Activated CD8-positive, alpha-beta memory T cell treated with anti-CD3 and anti-CD28 coated beads, Interleukin-2, amount 10 ng/mL, durations not matched to agents 7 days and 5 days (primary cell): ENCODE measurements around the gene MEA1. TPM values are rescaled to one million over a fixed set of nuclear protein-coding genes. Genes with fewer than 3 reads are reported as not detected.

Experiments used
- ATAC-seq: fragments of 150-1000 bp; cut with Tn5 transposase; one replicate; pipeline ENCODE4 v1.10.0; 2021; ENCODE audit warnings: moderate library complexity
- CTCF ChIA-PET: fragments of 350-600 bp; sonication (Branson Sonifier 250); formaldehyde crosslinking; loops from one replicate; lab custom pipeline; 2021; ENCODE audit warnings: antibody characterized with exemption; lab: Charles Lee
- DNase-seq: peaks from one replicate; pipeline ENCODE4 v3.0.0-alpha.2; 2020
- H3K27ac Mint-ChIP-seq: one replicate; pipeline ENCODE4 v1.8.0; 2021; ENCODE audit warnings: mild to moderate bottlenecking, mixed read lengths
- H3K27me3 Mint-ChIP-seq: one replicate; pipeline ENCODE4 v1.8.0; 2021; ENCODE audit warnings: mixed read lengths
- H3K36me3 Mint-ChIP-seq: one replicate; pipeline ENCODE4 v1.8.0; 2021; ENCODE audit warnings: mild to moderate bottlenecking, mixed read lengths
- H3K4me1 Mint-ChIP-seq: one replicate; pipeline ENCODE4 v1.8.0; 2021; ENCODE audit warnings: mixed read lengths
- H3K4me3 Mint-ChIP-seq: one replicate; pipeline ENCODE4 v1.8.0; 2021; ENCODE audit warnings: mild to moderate bottlenecking, moderate library complexity, mixed read lengths
- H3K9me3 Mint-ChIP-seq: one replicate; pipeline ENCODE4 v1.8.0; 2022; ENCODE audit warnings: low read depth, mixed read lengths
- total RNA-seq, 2 experiments: library from RNA; stranded (reverse); gene quantifications; one replicate each; pipeline ENCODE4 v1.2.3, GENCODE V29; 2021

The MEA1 gene
- total RNA-seq, 2 experiments from 2014 or later = 61.8 to 75.2 TPM

DNA sequence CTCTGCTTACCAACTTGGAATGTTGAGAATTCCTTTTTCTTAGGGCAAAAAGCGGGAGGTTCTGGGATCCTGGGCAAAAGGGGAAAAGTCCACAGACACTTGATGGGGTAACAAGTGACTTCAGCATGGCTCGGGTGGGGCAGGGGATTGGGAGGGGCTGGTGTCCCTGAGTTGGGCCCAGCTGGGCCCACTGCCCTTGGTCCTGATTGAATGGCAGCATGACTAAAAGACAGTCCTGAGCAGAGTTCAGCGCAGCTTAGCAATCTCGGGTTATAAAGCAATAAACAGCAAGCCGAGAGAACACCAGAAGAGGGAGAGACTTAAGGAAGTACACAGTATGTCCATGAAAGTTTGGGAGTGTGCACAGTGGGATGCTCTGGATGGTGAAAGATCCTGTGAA lies 23.8 kb downstream of the MEA1 start:
- Mint-ChIP-seq H3K4me3 (no peak overlapping the region), H3K4me1 (peaks cover 27% of the 10 kb centered on the region), H3K27me3 (no peaks in the 10 kb centered on the region), H3K9me3 (no peaks in the 10 kb centered on the region), H3K27ac (no peak overlapping the region), H3K36me3 (peaks cover 11% of the 10 kb centered on the region)
- ATAC-seq (no peak), DNase-seq (no peak)
- CTCF ChIA-PET = no interaction called here

DNA sequence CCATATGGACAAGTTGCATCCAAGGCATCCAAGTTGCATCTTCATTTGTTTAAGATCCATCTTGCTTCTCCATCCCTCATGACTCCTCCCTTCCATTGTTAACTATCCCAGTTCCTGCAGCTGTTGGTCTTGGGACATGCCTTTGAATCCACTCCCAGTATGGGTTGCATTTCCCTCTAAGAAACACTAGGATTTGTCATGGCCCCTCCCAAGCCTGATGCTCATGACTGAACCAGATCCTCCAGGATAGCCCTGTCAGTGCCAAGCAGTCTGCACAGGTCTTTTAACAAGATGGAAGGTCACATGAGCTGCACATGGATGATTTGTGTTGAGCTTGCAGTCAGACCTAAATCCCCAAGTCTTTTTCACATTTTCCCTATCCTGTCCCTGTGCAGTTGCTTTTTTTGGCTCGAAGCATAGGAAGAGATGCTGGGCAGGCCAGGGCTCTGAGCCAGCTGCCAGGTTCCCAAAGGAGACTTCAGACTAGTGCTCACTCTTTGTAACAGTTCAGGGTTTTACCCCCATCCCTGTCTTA lies 25.2 kb downstream of the MEA1 start:
- no peak overlapping the region for H3K27ac Mint-ChIP-seq
- CTCF ChIA-PET = interaction anchor here (0.9 to 1.5 kb wide), 3 partner anchors 9 to 155 kb away, joined by 3 to 6 read pairs (median 6); partner anchors contain the start of gene PEX6
- no peaks in the 10 kb centered on the region for H3K27me3 Mint-ChIP-seq
- peaks cover 33% of the 10 kb centered on the region for H3K4me1 Mint-ChIP-seq
- H3K9me3 Mint-ChIP-seq = no peaks in the 10 kb centered on the region
- H3K36me3 Mint-ChIP-seq = peaks cover 11% of the 10 kb centered on the region
- no peak for DNase-seq
- ATAC-seq = no peak
- no peak overlapping the region for H3K4me3 Mint-ChIP-seq

- CTCF ChIA-PET = interaction anchor here (0.5 to 1.5 kb wide), 4 partner anchors 9 to 1115 kb away, joined by 3 to 6 read pairs (median 4); partner anchors contain the start of gene PEX6
- H3K27me3 Mint-ChIP-seq = no peaks in the 10 kb centered on the region
- H3K4me3 Mint-ChIP-seq = no peak overlapping the region
- H3K9me3 Mint-ChIP-seq = no peaks in the 10 kb centered on the region
- no peak overlapping the region for H3K27ac Mint-ChIP-seq
- no peak for DNase-seq
- ATAC-seq = no peak
- peaks cover 8% of the 10 kb centered on the region for H3K36me3 Mint-ChIP-seq
- peaks cover 34% of the 10 kb centered on the region for H3K4me1 Mint-ChIP-seq
These were observed 26.0 kb downstream of the MEA1 start for GRCh38 chr6:42987533-42988451.

GRCh38 chr6:42984924-42985475 lies 28.7 kb downstream of the MEA1 start:
- no peaks in the 10 kb centered on the region for H3K9me3 Mint-ChIP-seq
- peak overlapping the region; percentile 78 for H3K27ac Mint-ChIP-seq
- H3K36me3 Mint-ChIP-seq = peaks cover 5% of the 10 kb centered on the region
- peaks cover 39% of the 10 kb centered on the region for H3K4me1 Mint-ChIP-seq
- H3K27me3 Mint-ChIP-seq = no peaks in the 10 kb centered on the region
- CTCF ChIA-PET = interaction anchor here (1.2 to 1.4 kb wide), 5 partner anchors 11 to 158 kb away, joined by 3 to 7 read pairs (median 4); partner anchors contain the start of genes CNPY3 and CUL7
- no peak for ATAC-seq
- peak; percentile 49 for DNase-seq
- peak overlapping the region; percentile 86 for H3K4me3 Mint-ChIP-seq

DNA sequence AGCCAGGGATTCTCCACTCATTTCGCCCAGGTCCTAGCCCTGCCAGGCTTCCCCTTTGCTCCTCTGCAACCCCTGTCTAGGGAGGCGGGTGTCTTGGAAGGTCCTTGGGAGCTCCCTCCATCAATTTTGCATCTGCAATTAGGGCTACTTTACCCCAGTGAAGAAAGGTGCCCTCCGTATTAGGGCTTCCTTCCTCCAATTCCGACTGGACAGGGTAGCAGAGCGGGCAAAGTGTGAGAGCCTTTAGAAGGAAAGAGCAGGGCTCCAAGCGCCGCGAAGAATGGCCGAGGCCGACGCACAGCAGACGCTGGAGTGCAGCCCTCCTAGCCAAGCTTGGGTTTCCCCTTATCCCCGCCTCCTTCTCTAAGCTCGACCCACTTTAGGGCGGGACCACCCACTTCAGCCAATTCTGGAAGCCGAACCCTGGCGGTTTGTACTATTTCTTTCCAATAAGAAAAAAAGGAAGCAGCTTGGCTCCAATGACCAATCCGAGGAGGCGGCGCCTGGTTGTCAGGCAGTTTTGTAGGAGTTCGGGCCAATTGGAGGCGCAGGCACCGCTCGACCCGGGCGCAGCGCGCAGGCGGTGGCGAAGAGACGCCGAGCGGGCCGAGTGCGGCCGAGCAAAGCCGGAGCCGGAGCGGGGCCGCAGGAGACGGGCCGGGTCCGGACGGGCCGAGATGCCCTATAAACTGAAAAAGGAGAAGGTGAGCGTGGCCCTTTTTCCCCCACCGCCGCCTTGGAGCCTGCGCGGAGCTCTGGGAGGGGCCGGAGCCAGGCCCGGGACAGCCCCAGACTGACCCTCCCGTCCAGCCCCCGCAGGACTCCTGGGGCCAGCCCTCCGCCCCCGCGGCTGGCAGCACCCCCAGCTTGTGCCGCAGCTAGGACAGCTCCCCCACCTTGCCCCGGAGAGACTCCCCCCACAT lies 29.5 kb downstream of the MEA1 start, which contains the start of gene PPP2R5D:
Gene PPP2R5D, plus strand, starts transcription at position 570 of the 923 bp plus-strand sequence. Its CDS starts 108 bp downstream, at position 678.
- Mint-ChIP-seq H3K27me3 (no peaks in the 10 kb centered on the region), H3K27ac (peak within 1 kb of the TSS; percentile 88), H3K36me3 (peaks cover 5% of the 10 kb centered on the region), H3K9me3 (no peaks in the 10 kb centered on the region), H3K4me3 (peak within 1 kb of the TSS; percentile 86), H3K4me1 (peaks cover 46% of the 10 kb centered on the region)
- peak; percentile 99 for DNase-seq
- CTCF ChIA-PET = interaction anchor here (1.0 to 1.5 kb wide), 11 partner anchors 10 to 159 kb away, joined by 3 to 7 read pairs (median 4); partner anchors contain the start of genes CNPY3, CUL7, KLC4 and KLHDC3
- peak; percentile 96 for ATAC-seq

GRCh38 chr6:42981836-42982235 lies 31.9 kb downstream of the MEA1 start:
- no peaks in the 10 kb centered on the region for H3K27me3 Mint-ChIP-seq
- CTCF ChIA-PET = interaction anchor here (0.7 to 1.4 kb wide), 2 partner anchors 33 to 162 kb away, joined by 3 read pairs; no protein-coding TSS in a partner anchor
- H3K27ac Mint-ChIP-seq = no peak overlapping the region
- H3K4me3 Mint-ChIP-seq = no peak overlapping the region
- DNase-seq (no peak), ATAC-seq (no peak)
- H3K9me3 Mint-ChIP-seq = no peaks in the 10 kb centered on the region
- peaks cover 9% of the 10 kb centered on the region for H3K36me3 Mint-ChIP-seq
- H3K4me1 Mint-ChIP-seq = peaks cover 48% of the 10 kb centered on the region

DNA sequence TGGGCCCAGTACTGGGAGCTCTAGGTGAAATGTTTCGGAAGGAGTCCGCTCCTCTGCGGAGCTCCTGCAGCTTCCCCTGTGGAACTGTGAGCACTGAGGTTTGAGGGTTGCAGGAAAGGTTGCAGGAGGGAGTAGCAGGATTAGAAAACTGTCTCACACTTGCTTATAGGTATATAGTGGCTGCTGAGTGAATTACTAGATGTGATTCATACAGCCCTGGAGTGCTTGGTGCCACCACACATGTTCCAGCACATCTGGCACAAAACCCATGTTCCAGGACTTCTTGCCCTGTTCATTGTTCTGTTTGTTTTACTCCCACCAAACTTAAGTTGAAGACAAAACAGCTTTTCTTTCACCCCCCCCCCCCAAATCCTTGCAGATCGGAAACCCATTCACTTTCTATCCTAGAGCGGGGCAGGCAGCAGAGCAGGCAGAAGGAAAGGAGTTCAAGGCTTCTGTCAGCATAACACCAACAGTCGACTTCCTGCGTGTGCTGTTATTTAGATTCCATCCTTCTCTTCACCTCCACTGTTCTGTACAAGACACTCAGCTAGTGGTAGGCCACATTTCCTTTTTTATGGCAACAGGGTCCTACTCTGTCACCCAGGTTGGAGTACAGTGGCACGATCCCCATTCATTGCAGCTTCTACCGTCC lies 34.1 kb downstream of the MEA1 start:
- DNase-seq (no peak), ATAC-seq (peak; percentile 4)
- H3K9me3 Mint-ChIP-seq = no peaks in the 10 kb centered on the region
- peak overlapping the region; percentile 97 for H3K27ac Mint-ChIP-seq
- H3K27me3 Mint-ChIP-seq = no peaks in the 10 kb centered on the region
- peaks cover 44% of the 10 kb centered on the region for H3K4me1 Mint-ChIP-seq
- peak overlapping the region; percentile 84 for H3K4me3 Mint-ChIP-seq
- CTCF ChIA-PET = interaction anchor here (0.8 to 2.8 kb wide), 12 partner anchors 9 to 432 kb away, joined by 3 to 16 read pairs (median 4); partner anchors contain the start of genes CNPY3, KLHDC3 and MEA1
- peaks cover 13% of the 10 kb centered on the region for H3K36me3 Mint-ChIP-seq

GRCh38 chr6:42978839-42979522 lies 34.8 kb downstream of the MEA1 start, which contains the start of gene PEX6:
PEX6 (minus strand) TSS chr6:42979181; CDS start chr6:42979150, 31 bp downstream.
- H3K4me1 Mint-ChIP-seq = peaks cover 43% of the 10 kb centered on the region
- ATAC-seq = peak; percentile 95
- H3K27ac Mint-ChIP-seq = peak within 1 kb of the TSS; percentile 97
- no peaks in the 10 kb centered on the region for H3K9me3 Mint-ChIP-seq
- CTCF ChIA-PET = interaction anchor here (0.8 to 2.8 kb wide), 12 partner anchors 9 to 431 kb away, joined by 3 to 16 read pairs (median 4); partner anchors contain the start of genes CNPY3, KLHDC3 and MEA1
- peaks cover 13% of the 10 kb centered on the region for H3K36me3 Mint-ChIP-seq
- DNase-seq = peak; percentile 98
- H3K4me3 Mint-ChIP-seq = peak within 1 kb of the TSS; percentile 84
- H3K27me3 Mint-ChIP-seq = no peaks in the 10 kb centered on the region

DNA sequence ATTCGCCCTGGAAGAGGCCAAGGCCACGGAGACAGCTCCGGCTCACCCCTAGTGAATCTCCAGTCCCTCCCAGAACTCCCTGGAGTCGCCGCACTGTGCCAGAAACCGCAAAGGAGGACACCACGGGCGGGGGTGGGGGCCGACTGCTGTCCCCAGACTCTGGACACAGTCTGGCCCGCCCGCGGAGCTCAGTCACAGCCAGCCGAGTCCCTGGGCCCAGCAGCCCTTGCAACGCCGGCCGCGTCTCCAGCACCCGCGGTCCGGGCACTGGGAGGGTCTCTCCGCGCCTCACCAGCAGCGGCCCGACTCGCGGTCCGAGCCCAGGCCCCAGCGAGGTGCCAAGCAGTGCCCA lies 35.3 kb downstream of the MEA1 start:
- H3K27ac Mint-ChIP-seq = peak overlapping the region; percentile 87
- H3K4me1 Mint-ChIP-seq = peaks cover 38% of the 10 kb centered on the region
- no peaks in the 10 kb centered on the region for H3K9me3 Mint-ChIP-seq
- H3K27me3 Mint-ChIP-seq = no peaks in the 10 kb centered on the region
- CTCF ChIA-PET = interaction anchor here (1.0 to 2.8 kb wide), 10 partner anchors 32 to 431 kb away, joined by 3 to 16 read pairs (median 4); partner anchors contain the start of genes CNPY3, KLHDC3 and MEA1
- peak overlapping the region; percentile 84 for H3K4me3 Mint-ChIP-seq
- peaks cover 13% of the 10 kb centered on the region for H3K36me3 Mint-ChIP-seq
- DNase-seq = no peak
- no peak for ATAC-seq

DNA sequence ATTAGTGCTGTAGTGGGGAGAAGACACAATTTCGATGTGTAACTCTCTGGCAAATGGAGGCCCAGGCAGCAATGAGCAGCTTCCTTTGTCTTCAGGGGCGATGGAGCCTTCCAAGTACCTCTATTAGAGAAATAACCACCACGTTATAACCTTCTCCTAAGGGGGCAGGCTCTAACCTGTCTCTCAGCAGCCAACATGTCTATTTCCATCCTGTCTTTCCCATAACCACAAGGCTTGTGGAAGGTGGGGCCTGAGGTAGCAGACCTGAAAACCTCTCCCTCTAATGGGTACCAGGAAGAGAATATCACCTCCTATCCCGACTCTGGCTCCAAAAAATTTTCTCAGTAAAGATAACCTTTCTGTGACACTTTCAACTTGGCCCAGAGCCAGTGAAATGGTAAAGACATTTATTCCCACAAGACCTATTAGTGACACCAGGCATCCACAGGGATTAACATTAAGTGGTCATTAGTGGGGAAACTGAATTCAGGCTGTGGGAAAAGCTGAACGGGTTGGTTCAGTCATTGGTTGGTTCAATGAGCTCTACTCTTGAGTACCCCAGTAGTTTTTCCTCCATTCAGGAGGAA lies 38.7 kb downstream of the MEA1 start:
- Mint-ChIP-seq H3K4me1 (peaks cover 35% of the 10 kb centered on the region), H3K9me3 (no peaks in the 10 kb centered on the region), H3K36me3 (peaks cover 15% of the 10 kb centered on the region), H3K4me3 (no peak overlapping the region), H3K27me3 (no peaks in the 10 kb centered on the region), H3K27ac (no peak overlapping the region)
- DNase-seq = no peak
- no peak for ATAC-seq
- CTCF ChIA-PET = interaction anchor here (1.0 to 1.5 kb wide), 2 partner anchors 11 to 169 kb away, joined by 3 to 7 read pairs; no protein-coding TSS in a partner anchor

DNA sequence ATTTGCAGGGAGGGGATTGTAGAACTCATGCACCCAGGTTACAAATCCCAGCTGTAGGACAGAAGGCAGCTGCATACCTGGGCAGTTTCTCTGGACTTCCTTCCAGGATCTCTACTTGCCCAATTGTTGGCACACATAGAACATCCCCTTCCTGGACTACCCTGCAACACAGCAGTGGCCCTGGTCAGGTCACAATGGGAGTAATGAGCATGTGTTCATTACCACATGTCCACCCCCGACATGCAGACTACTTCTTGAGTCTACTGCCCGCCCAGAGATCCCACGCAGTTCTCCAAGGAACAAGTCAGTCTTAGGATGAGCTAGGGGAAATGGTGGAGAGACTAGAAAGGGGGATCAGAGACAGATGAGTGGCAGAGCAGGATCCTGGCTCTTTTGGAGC lies 39.8 kb downstream of the MEA1 start:
- Mint-ChIP-seq H3K4me1 (peaks cover 24% of the 10 kb centered on the region), H3K27ac (no peak overlapping the region), H3K9me3 (no peaks in the 10 kb centered on the region), H3K27me3 (no peaks in the 10 kb centered on the region), H3K36me3 (peaks cover 15% of the 10 kb centered on the region), H3K4me3 (no peak overlapping the region)
- CTCF ChIA-PET = no interaction called here
- ATAC-seq = no peak
- DNase-seq = no peak
